HepG2 (cell line): ENCODE measurements around the gene RNASE13. TPM values are rescaled to one million over a fixed set of nuclear protein-coding genes. Genes with fewer than 3 reads are reported as not detected.
A peak's percentile ranks its signal among the peaks of the same experiment; 100 is the strongest.

Experiments used
- AHR ChIP-seq: IDR thresholded peaks from 2 replicates; pipeline ENCODE4 v1.6.1; 2018; ENCODE audit warnings: missing genetic modification reagents, missing compliant biosample characterization
- FIP1L1 ChIP-seq: fragments of 200-400 bp; formaldehyde crosslinking; IDR thresholded peaks from 2 replicates; pipeline ENCODE4 v1.6.1; 2018; ENCODE audit warnings: low read depth, mild to moderate bottlenecking, low read length, moderate library complexity, borderline replicate concordance; ENCODE audit not compliant: insufficient read depth
- HNRNPH1 ChIP-seq: fragments of 200-400 bp; formaldehyde crosslinking; optimal IDR thresholded peaks from 2 replicates; pipeline ENCODE3; 2017; ENCODE audit warnings: mild to moderate bottlenecking, low read depth, low read length
- JARID2 ChIP-seq: sonication (generic); formaldehyde crosslinking; IDR thresholded peaks from 2 replicates; pipeline ENCODE4 v1.8.1; 2023; ENCODE audit warnings: missing genetic modification reagents, inconsistent platforms; ENCODE audit not compliant: insufficient replicate concordance
- KAT2B ChIP-seq: fragments of 150-350 bp; IDR thresholded peaks from 2 replicates; pipeline ENCODE4 v1.6.1; 2014; ENCODE audit warnings: low read depth, low read length, borderline replicate concordance
- MAFG ChIP-seq: sonication (generic); formaldehyde crosslinking; IDR thresholded peaks from 2 replicates; pipeline ENCODE4 v1.5.1; 2020; ENCODE audit warnings: mild to moderate bottlenecking, missing genetic modification reagents
- MED8 ChIP-seq: sonication (generic); formaldehyde crosslinking; IDR thresholded peaks from 2 replicates; pipeline ENCODE4 v1.8.1; 2023; ENCODE audit warnings: mild to moderate bottlenecking, missing genetic modification reagents; ENCODE audit not compliant: insufficient replicate concordance
- NR2F1 ChIP-seq, 2 experiments: fragments of 450-650 bp in 1 of 2; formaldehyde crosslinking in 1 of 2; IDR thresholded peaks; 2 replicates each; pipeline versions ENCODE4 v1.5.0 to v1.6.1; 2016 to 2020; ENCODE audit warnings: mild to moderate bottlenecking in 1 of 2, missing compliant biosample characterization in 1 of 2, missing genetic modification reagents in 1 of 2, moderate library complexity in 1 of 2
- ZBTB1 ChIP-seq: sonication (generic); formaldehyde crosslinking; IDR thresholded peaks from 2 replicates; pipeline ENCODE4 v1.4.0; 2020; ENCODE audit warnings: missing genetic modification reagents, borderline replicate concordance
- ZNF138 ChIP-seq: sonication (generic); formaldehyde crosslinking; IDR thresholded peaks from 2 replicates; pipeline ENCODE4 v1.5.0; 2020; ENCODE audit warnings: mild to moderate bottlenecking, low read depth, missing genetic modification reagents
- ZNF709 ChIP-seq: sonication (generic); formaldehyde crosslinking; IDR thresholded peaks from 2 replicates; pipeline ENCODE4 v1.5.0; 2020; ENCODE audit warnings: mild to moderate bottlenecking, missing genetic modification reagents
- ZNF781 ChIP-seq: sonication (generic); formaldehyde crosslinking; IDR thresholded peaks from 2 replicates; pipeline ENCODE4 v1.5.1; 2020; ENCODE audit warnings: borderline replicate concordance, mild to moderate bottlenecking, missing genetic modification reagents; ENCODE audit errors: not compliant biosample characterization
- polyA plus RNA-seq, 8 experiments: library from polyadenylated mRNA; depleted of rRNA in 3 of 8; stranded (reverse) in 7 of 8; unstranded in 1 of 8; fragments of >200 nt; fragmentation: Illumina TruSeq in 4 of 8; extraction: Trizol in 4 of 8; gene quantifications; 2 replicates each; pipeline versions ENCODE4 v1.2.1 to v1.2.3, GENCODE V29; 2011 to 2016; ENCODE audit warnings: low read depth in 4 of 8, missing spikeins in 1 of 8, mixed read lengths in 1 of 8; ENCODE audit not compliant: insufficient read depth in 1 of 8
- total RNA-seq, 5 experiments: library from RNA; depleted of rRNA; stranded (reverse); fragments of >200 nt; fragmentation: Illumina TruSeq; extraction: Trizol; gene quantifications; 2 replicates each; pipeline ENCODE4 v1.2.3, GENCODE V29; 2016; ENCODE audit warnings: low read depth in 1 of 5
- TF ChIP-seq, protein P1 (sequence below): sonication (generic); formaldehyde crosslinking; IDR thresholded peaks from 2 replicates; pipeline ENCODE4 v1.5.0; 2020; ENCODE audit warnings: missing genetic modification reagents
- TF ChIP-seq, protein P2 (sequence below), 2 experiments: sonication (generic) in 1 of 2; formaldehyde crosslinking in 1 of 2; IDR thresholded peaks; 2 replicates each; pipeline versions ENCODE4 v1.4.0 to v1.6.1; 2016 to 2020; ENCODE audit warnings: borderline replicate concordance in 1 of 2, low read depth in 1 of 2, mild to moderate bottlenecking in 1 of 2, missing genetic modification reagents in 1 of 2
- TF ChIP-seq, protein P3 (sequence below): sonication (generic); formaldehyde crosslinking; IDR thresholded peaks from 2 replicates; pipeline ENCODE4 v1.5.1; 2020; ENCODE audit warnings: missing genetic modification reagents, mild to moderate bottlenecking, borderline replicate concordance
- TF ChIP-seq, protein P4 (sequence below): sonication (generic); formaldehyde crosslinking; IDR thresholded peaks from 2 replicates; pipeline ENCODE4 v1.8.1; 2023; ENCODE audit warnings: missing genetic modification reagents, mild to moderate bottlenecking, borderline replicate concordance
- TF ChIP-seq, protein P5 (sequence below): sonication (generic); formaldehyde crosslinking; IDR thresholded peaks from 2 replicates; pipeline ENCODE4 v1.4.0; 2020; ENCODE audit warnings: missing genetic modification reagents
- TF ChIP-seq, protein P6 (sequence below): sonication (generic); formaldehyde crosslinking; IDR thresholded peaks from 2 replicates; pipeline ENCODE4 v1.5.1; 2020; ENCODE audit warnings: missing genetic modification reagents, mild to moderate bottlenecking, borderline replicate concordance

The RNASE13 gene
- total and polyA plus RNA-seq, 2 of the 13 experiments (the other 11 are each of a cell fraction or from before 2014, with no cell fraction given), result 1.0 TPM; not detected in 1

DNA sequence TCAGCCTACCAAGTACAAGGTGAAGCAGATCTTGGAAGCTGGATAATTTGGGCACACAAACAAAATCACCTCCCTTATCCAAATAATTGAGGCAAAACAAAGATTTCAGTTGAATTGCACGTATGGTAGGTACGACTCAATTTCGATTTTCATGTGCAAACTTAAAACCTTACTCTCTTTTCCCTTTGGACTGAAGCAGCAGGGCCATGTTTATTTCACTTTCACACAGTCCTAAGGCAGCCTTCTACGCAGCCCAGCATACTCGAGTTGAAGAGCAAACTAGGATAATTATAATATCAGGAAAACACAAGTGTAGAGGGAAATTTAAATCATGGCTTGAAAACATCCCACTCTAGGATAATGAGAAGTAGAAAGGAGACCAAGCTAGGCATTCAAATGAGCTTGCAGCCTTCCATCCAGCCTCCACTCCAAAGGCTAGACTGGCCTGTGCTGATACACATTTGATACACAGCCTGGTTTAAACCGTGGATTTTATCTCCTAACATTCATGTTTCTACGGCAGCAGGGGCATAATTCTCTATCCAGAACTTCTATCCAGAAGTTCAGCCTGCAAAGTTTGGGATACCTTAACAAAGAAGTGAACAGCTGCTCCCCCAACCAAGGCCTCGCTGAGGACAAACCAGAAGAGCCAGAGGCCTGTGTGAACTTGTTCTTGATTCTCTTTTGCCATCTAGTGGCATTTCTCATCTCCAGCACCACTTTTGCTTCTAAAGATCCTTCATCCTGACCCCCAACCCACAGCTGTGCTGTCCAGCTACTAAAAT lies 5.2 kb upstream of the RNASE13 start (continued):
- TF ChIP-seq, protein P1, sequence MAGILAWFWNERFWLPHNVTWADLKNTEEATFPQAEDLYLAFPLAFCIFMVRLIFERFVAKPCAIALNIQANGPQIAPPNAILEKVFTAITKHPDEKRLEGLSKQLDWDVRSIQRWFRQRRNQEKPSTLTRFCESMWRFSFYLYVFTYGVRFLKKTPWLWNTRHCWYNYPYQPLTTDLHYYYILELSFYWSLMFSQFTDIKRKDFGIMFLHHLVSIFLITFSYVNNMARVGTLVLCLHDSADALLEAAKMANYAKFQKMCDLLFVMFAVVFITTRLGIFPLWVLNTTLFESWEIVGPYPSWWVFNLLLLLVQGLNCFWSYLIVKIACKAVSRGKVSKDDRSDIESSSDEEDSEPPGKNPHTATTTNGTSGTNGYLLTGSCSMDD (CRISPR knock-in tag), result no peak
- TF ChIP-seq MED8 (CRISPR knock-in tag) (no peak), AHR (CRISPR knock-in tag) (no peak), MAFG (CRISPR knock-in tag) (no peak), JARID2 (CRISPR knock-in tag) (no peak), ZNF709 (no peak), ZNF138 (no peak), KAT2B (no peak), NR2F1 (CRISPR knock-in tag; IDR thresholded peaks at IDR 0.05) (no peak), ZNF781 (CRISPR knock-in tag) (no peak), ZBTB1 (CRISPR knock-in tag) (no peak), FIP1L1 (no peak), HNRNPH1 (no peak)
- TF ChIP-seq, protein P2, sequence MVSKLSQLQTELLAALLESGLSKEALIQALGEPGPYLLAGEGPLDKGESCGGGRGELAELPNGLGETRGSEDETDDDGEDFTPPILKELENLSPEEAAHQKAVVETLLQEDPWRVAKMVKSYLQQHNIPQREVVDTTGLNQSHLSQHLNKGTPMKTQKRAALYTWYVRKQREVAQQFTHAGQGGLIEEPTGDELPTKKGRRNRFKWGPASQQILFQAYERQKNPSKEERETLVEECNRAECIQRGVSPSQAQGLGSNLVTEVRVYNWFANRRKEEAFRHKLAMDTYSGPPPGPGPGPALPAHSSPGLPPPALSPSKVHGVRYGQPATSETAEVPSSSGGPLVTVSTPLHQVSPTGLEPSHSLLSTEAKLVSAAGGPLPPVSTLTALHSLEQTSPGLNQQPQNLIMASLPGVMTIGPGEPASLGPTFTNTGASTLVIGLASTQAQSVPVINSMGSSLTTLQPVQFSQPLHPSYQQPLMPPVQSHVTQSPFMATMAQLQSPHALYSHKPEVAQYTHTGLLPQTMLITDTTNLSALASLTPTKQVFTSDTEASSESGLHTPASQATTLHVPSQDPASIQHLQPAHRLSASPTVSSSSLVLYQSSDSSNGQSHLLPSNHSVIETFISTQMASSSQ (IDR thresholded peaks at IDR 0.05; ENCODE audit: low read depth), result no peak
- TF ChIP-seq, protein P2 (CRISPR knock-in tag; IDR thresholded peaks at IDR 0.05; ENCODE audit: borderline replicate concordance), result no peak
- TF ChIP-seq, protein P3, sequence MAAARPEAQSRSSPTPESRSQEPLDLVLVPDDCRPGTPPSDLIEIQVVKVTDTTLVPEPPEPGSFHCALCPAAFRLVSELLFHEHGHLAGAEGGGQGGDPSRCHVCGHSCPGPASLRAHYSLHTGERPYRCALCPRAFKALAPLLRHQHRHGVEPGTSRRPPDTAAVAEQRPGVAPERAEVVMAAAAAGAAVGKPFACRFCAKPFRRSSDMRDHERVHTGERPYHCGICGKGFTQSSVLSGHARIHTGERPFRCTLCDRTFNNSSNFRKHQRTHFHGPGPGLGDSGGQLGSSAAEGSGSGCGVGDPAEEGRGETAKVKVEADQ (CRISPR knock-in tag), result no peak
- TF ChIP-seq, protein P4, sequence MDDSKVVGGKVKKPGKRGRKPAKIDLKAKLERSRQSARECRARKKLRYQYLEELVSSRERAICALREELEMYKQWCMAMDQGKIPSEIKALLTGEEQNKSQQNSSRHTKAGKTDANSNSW (CRISPR knock-in tag), result no peak
- TF ChIP-seq, protein P5, sequence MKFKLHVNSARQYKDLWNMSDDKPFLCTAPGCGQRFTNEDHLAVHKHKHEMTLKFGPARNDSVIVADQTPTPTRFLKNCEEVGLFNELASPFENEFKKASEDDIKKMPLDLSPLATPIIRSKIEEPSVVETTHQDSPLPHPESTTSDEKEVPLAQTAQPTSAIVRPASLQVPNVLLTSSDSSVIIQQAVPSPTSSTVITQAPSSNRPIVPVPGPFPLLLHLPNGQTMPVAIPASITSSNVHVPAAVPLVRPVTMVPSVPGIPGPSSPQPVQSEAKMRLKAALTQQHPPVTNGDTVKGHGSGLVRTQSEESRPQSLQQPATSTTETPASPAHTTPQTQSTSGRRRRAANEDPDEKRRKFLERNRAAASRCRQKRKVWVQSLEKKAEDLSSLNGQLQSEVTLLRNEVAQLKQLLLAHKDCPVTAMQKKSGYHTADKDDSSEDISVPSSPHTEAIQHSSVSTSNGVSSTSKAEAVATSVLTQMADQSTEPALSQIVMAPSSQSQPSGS (CRISPR knock-in tag), result peak; percentile 9; the same call in 1 of the 2 replicates
- TF ChIP-seq, protein P6, sequence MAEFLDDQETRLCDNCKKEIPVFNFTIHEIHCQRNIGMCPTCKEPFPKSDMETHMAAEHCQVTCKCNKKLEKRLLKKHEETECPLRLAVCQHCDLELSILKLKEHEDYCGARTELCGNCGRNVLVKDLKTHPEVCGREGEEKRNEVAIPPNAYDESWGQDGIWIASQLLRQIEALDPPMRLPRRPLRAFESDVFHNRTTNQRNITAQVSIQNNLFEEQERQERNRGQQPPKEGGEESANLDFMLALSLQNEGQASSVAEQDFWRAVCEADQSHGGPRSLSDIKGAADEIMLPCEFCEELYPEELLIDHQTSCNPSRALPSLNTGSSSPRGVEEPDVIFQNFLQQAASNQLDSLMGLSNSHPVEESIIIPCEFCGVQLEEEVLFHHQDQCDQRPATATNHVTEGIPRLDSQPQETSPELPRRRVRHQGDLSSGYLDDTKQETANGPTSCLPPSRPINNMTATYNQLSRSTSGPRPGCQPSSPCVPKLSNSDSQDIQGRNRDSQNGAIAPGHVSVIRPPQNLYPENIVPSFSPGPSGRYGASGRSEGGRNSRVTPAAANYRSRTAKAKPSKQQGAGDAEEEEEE (CRISPR knock-in tag), result no peak
